ENCODE data around the gene POLR1C.

DNA sequence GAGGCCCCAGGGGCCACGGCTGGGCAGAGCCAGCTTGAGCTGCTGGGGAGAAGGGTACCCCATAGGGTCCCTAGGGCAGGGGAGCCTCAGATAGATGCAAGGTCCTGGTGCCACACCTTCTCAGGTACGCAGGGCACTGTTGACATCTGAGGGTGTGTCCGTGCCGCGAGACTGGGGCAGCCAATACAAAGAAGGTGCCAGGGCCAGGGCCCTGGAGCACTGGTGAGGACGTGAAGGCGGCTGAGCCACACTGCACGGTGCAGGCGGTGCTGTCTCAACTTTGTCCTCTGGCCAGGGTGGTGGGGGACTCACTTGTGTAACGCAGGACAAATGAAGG lies 6.1 kb upstream of the POLR1C start:
- TF ChIP-seq GATA3 (IDR thresholded peaks at IDR 0.05; ENCODE audit: low read depth, low read length) (no peak), GATA2 (IDR thresholded peaks at IDR 0.05; ENCODE audit: low read depth, low read length) (no peak)
